HG02981 (cell line): ENCODE data around the gene ACAA1.
"Not testable (repeated sequence)": the region's sequence is repeated elsewhere in the genome, so short reads cannot be mapped to it uniquely, and the experiment has no call there.

Source experiments
- ATAC-seq: cut with Tn5 transposase; IDR thresholded peaks from one replicate; pipeline ENCODE4 v1.9.1; 2021; ENCODE audit warnings: mild to moderate bottlenecking, moderate library complexity; ENCODE audit not compliant: unreplicated experiment

The ACAA1 gene

DNA sequence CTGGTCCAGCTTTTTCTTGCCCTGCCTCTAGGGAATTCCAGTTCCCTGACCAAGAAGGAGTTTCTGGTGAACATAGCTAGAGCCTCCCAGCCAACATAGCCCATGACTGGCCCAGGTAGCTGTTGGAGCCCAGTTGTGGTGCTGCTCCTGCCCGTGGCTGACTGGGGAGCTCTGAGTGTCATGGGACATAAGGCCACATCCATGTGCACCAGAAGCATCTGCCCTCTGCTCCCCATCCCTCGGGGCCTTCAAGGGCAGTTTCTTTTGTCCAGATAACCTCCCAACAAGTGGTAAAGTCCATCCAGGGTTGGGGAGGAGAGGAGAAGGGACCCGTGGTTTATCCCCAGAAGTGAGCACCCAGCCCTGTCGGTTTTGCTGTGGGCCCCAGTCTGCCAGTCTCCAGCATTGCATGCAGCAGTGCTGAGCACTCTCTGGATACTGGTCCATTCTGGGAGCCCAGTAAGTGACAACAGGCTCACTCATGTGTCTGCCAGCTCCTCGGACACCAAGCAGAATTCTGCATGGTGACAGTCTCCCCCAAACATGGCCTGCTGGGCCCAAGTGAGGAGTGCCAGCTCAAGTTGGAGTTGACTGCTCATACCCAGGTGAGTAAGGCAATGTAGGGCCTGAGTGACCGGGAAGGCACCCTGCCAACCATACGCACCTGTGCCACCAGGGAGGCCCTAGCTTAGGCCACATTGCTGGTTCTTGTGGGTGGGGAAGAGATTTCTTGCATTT, 28.8 kb downstream of the ACAA1 start:
- ATAC-seq: no peak

GRCh38 chr3:38105525-38105924, 31.4 kb downstream of the ACAA1 start:
- ATAC-seq: no peak

GRCh38 chr3:38102444-38102814, 34.5 kb downstream of the ACAA1 start:
- ATAC-seq: no peak

GRCh38 chr3:38101811-38102443, 35.0 kb downstream of the ACAA1 start:
- ATAC-seq: no peak

DNA sequence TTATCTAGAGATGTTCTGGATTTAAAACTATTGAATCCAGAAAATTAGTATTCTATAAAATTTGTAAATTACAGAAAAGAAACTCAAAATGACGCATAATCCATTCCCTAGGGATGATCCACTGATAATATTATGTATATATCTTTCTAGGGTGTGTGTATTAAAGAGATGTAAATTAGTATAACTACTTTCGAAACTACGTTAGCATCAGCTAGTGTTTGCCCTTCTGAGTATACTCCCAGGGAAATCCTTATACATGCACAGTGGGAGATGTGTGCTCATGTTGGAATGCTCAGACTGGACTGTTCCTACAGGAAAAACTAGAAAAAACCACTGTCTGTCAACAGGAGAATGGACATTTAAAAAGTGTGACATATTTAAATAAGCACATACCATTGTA, 36.4 kb downstream of the ACAA1 start:
- ATAC-seq: no peak

DNA sequence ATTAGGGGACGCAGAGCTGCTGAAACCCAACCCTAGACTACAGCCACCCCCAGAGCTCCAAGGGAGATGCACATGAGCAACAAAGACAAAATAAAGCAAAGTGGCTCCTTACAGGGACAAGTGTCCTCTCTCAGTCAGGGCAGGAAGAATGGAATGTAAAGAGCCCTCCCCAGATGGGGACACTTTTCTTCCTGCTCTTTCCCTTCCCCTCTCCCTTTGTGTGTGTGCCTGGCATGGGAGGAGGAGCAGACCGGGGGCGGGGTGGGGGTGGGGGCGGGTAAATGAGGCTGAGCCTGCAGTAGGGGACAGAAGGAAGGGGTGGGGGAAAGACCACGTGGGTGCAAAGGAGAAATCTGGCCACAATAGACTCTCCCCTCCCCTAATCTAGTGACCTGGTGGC, 37.4 kb downstream of the ACAA1 start:
- ATAC-seq: no peak

GRCh38 chr3:38098376-38098723, 38.6 kb downstream of the ACAA1 start:
- ATAC-seq: no peak

- no peak for ATAC-seq
Observed at GRCh38 chr3:38097446-38098375, 39.2 kb downstream of the ACAA1 start.

DNA sequence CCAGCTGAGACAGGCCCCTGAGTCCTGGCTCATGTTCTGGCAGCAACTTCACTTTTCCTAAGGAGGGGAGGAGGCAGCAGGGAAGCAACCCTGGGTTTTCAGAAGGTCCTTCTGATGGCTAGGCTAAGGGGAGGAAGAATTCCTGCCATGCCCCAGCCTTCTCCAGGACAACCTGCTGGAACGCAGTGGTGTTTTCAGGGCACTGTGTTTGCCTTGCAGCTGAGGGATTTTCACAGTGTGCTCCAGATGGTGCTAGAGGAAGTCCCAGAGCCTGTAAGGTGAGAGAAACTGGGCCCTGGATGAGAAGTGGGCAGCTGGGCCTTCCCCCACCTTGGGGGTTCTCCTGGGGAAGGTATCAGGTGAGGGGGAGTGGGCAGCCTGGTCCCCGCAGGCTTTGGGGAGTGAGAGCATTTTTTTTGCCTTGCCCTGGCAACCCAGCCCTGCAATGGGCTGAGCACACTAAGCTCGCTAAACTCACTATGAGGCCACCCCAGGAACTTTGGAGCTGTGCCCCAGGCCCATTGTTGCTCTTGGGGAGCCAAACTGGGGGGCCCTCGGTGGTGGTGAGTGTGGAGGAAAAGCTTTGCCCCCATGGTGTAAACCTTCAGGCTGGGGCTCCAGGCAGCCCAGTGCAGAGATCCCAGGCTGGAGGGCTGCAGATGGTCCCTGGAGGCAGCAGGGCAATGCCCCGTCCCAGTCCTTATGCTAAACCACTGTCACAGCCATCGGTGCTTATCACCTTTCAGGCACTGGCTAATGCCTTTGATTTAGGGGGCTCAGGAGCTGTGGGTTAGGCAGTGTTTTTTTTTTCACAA, 41.1 kb downstream of the ACAA1 start:
- ATAC-seq: no peak

DNA sequence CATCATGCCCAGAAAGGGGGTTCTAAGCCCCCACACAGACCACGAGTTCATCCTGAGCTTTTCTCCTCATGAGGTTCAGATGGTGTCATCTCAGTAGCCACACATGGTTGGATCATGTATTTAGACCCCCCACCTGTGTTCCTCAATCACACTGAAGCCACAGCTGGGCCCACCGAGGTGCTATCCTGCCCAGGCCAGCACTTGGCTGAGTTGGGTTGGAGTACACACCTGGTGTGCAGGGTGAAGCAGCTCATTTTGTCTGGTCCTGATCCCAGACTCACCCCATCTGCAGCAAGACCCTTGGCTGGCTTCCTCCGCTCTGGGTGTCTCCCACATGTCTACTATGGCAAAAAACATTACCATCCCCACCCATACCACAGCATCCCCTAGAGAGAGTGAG, 41.9 kb downstream of the ACAA1 start:
- no peak for ATAC-seq

- no peak for ATAC-seq
Observed at GRCh38 chr3:38090453-38090852, 46.5 kb downstream of the ACAA1 start.

DNA sequence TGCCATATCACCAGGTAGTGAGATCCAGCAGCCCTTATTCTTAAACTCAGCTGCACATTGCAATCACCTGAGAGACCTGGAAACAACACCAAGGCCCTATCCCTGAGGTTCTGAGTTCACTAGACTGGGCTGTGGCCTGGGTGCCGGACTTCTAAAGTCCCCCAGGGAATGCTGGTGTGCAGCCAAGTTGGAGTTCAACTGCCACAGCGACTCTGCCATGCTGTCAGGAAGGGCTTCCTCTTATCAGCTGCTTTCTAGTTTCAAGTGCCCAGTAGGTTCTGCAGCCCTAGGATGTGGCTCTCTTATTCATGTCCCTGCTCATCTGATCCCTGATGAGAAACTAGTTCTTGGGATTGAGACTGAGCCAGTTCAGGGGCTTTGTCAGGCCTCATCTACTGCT, 47.8 kb downstream of the ACAA1 start:
- ATAC-seq: no peak

DNA sequence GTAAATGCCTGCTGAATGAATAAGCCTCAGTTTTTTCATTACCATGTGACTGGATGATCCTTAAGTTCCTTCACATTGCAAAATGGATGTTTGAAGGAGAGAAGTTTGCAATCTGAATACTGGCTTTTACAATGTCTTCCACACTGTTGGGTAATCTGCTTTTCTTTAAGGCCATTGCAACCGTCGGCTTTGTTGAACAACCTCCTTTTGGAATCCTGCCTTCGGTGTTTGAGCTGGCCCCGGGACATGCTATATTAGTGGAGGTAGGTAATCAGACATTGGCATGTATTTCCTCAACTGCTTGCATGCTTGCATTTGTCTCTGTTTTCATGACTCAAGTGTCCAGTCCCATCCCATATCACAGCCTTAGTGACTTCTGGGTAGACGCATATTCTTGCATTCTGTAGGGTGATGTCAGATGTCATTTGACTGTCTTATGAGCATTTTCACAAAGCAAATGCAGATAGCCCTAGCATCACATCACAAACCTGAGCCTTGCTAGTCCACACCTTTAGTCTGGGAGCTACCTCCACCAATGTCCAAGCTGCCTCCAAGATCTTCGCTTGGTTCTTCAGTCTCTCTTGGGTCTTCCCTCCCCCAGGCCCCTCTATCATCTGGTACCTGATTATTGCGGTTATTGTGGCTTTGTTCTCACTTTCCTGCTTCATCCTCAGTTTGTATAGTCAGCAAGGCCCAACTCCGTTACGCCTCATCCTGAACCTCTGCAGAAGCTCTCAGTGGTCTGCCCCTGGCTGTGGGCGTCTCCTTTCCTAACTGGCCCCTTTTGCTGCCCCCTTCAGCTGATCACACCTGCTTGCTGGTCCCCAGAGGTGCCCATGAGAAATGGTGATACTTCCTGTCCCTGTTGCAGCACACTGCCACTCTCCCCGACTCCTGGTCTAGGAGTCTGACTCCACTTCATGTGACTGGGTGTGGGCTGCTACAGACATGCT, 48.5 kb downstream of the ACAA1 start:
- ATAC-seq: no peak

GRCh38 chr3:38087278-38087677, 49.6 kb downstream of the ACAA1 start:
- not testable (repeated sequence) for ATAC-seq

DNA sequence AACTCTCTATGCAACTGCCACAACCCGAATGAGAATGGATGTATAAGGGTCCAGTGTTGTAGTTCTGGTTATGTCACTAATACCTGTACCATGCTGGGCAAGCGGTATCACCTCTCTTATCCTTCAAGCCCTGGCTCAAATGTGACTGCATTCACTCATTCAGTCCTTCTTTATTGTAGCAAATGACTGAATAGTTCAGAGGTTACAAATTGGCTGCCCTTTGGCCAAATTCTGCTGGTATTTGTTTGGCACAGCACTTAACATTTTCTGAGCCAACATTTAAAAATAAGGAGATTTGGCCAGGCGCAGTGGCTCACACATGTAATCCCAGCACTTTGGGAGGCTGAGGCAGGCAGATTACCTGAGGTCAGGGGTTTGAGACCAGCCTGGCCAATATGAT, 50.4 kb downstream of the ACAA1 start:
- ATAC-seq: no peak

DNA sequence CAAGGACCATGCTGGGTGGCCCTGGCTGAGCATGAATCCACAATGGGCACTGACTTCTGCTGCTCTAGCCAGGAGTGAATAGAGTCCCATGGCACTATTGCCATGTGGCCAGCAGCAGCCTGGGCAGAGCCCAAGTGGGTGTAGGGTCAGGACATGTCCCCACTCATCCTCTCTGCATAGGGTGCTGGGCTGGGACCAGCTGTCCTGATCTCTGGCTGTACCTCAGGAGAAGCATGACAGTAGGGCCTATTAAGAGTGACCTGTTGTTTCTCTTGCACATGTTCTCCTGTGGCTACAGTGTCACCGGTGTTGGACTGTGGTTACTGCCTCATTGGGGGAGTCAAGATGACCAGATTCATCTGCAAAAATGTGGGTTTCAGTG, 51.0 kb downstream of the ACAA1 start:
- ATAC-seq: no peak

DNA sequence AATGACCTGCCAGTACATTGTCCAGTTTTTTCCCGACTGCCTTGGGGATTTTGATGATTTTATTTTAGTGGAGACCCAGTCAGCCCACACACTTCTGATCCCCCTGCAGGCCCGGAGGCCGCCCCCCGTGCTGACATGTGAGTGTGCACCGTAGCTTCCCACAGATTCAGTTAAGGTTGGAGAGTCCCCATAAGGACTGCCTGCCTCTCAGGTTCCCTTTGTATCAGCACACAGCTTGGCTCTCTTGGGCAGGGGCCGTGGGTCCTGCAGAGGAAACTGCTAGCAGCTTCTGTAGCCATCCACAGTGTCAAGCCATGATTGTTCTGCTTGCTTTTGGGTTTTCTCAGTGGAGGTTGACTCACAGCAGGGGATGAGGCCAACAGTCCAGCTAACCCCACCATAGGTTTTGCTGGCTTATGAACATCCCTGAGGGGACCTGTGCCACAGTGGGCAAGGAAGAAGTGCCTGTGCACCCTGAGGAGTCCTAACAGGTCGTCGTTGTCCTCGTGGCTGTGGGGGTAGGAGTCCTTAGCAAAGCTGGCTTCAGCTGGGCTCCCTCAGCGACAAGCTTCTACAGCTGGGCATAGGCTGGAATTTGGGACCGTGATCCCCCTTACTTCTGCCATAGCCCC, 51.5 kb downstream of the ACAA1 start:
- no peak for ATAC-seq

- no peak for ATAC-seq
Observed at GRCh38 chr3:38084334-38085310, 52.3 kb downstream of the ACAA1 start.
